Midbrain (tissue), 1 donor: Measurements from ENCODE around the gene PTPRT.

Source experiments
- DNase-seq: peaks from one replicate; lab custom pipeline; 2025; lab: John Stamatoyannopoulos, UW

Gene PTPRT

DNA sequence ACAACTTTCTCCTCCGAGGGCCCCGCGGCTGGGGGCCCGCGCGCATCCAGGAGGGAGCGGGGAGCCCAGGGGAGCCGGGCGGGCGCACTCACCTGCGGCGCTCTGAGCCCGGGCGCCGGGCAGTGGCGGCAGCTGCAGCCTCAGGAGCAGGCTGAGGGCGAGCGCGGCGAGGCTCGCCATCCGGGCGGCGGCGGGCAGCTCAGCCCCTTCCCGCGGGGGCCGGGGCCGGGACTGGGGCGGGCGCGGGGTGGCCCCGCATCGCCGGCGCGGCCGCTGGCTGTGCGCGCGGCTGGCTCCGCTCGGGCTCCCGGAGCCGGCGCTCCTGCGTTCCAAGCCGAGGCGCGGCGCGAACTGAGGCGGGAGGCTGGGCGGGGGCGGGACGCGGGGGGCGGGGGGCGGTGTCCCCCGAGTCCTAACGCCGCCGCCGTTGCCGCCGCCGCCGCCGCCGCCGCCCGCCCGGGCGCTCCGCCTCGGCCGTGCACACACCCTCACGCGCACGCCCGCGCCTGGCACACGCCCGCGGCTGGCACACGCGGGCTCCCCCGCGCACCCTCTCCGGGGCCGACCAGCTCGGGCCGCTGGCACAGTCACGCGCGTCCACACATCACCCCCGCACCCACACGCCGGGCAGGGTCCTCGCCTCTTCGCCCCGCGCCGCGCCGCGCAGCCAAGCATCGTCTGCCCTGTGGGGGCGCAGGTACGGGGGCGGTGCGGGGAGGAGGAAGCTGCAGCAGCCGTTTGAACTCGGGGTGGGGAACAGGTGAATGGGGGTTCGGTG is at the start of gene PTPRT:
PTPRT (minus strand) TSS at position 353 of the 778 bp plus-strand sequence; CDS start at position 180, 173 bp downstream.
- no peak for DNase-seq

DNA sequence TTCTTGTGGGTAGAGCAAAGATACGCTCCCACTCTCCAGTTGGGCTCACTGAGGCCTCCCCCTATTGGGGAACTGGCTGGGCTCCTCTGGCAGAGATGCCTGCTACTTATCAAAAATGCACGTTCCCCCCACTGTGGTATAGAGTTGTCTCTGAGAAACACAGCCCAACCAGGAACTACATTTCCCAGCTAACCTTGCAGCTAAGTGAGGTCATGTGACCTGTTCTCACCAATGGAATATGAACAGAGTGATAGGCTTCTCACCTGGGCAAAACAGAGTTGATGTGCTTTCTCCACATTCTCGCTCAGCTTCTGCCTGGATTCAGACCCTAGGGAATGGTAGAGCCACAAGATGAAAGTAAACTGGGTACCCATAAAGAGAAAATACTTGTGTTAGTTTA is 49.1 kb upstream of the PTPRT start:
- DNase-seq: no peak

DNA sequence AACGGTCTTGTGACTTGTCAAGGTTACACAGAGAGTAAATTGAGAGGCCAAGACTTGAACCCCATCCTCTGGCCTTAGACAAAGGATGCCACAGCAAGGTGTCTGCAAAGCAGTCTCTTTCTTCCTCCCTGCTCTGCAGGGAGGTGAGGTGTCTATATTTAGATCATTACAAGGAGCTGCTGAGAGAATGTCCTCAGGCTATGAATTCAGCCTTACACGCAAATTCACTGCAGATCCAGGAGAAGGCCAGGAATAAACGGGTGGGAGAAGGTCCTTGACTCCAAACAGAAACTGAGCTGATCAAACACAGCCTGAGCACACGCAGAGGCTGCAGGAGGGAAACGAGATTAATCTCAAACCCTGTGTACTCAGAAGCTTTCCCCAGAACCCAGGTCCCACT is 48.6 kb upstream of the PTPRT start:
- no peak for DNase-seq

DNA sequence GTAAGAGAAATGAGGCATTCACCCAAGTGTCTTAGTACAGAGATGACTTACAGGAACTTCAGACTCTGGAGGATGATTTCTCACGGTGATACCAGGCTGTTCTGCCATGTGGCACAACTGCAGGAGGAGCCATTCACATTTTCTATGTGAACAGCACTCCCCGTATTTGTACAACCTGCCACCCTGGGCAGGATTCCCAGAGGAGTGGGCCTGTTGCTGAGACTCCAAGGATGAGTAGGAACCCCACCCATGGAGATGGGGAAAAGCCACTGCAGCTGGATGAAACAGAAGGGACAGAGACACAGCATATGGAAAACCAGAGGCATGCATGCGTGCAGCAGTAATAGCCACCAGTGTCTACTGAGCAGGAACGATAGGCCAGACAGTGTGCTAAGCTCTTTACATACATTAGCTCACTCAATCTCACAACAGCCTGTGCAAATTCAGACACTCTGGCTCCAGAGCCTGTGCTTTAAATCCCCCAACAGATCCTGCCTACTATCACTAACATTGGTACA is 48.0 kb upstream of the PTPRT start:
- DNase-seq: no peak

DNA sequence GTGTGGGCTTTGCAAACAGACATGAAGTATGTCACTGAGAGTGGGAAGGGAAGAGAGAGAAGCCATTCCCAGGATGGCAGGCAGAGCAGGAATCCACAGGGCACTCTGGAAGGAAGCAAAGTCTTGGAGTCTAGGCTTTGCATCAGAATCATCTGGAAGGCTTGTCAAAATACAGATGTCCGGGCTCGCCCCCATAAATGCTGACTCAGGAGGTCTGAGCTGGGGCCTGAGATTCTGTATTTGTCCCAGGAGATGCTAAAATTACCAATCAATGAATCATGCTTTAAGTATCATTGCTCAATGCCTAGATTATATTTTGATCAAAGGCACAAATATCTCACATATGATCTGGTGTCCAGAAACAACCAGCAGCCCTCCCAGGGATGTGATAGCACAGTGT is 46.3 kb upstream of the PTPRT start:
- no peak for DNase-seq

DNA sequence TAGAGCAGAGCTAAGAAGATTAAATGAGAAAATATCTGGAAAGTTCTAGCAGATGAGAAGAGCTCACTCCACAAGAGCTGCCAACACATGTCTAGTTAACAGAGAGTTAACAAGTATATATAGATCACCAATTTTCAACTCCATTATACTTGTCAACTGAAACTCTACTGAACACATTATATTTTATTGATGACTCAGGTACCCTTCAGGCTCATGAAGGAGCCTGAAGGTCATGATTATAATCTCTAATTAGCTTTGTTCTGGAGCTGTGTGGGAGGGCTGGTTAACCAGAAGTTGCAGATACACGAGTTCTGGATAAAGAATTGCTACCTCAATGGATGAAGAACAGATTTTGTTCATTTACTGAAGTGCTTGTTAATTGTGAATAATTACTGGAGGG is 42.1 kb upstream of the PTPRT start:
- DNase-seq: no peak

DNA sequence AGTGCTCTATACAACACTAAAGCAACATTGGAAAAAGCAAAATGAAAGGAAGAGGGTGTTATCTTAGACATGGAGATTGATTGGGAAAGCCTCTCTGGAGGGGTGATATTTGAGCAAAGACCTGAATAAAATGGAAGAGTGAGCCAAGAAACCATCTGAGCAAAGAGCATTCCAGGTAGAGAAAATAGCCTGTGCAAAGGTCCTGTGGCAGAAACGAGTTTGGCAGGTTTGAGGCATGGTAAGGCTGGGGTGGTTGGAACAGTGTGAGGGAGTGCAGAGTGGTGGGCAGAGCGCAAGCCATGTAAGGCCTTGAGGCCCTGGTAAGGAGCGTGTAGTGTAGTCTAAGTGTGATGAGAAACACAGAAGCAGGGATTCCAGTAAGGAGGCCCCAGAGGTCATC is 40.0 kb upstream of the PTPRT start:
- no peak for DNase-seq

DNA sequence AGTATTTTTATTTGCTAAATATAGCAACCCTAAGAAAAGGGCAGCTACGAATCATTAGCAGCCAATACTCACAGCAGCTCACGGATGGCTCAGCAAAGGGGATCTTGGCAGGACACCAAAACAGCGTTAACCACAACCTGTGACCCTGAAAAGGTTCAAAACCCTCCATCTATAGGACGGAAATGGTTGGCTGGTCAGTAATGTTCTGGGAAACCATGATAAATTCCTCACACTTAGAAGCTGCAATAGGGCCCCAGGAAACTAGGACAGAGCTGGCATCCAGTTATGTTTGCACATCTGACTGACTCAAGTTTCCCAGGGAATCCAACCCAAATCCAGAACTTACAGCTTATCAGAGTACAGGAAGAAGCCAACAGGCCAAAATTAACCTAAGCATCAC is 30.9 kb upstream of the PTPRT start:
- no peak for DNase-seq

DNA sequence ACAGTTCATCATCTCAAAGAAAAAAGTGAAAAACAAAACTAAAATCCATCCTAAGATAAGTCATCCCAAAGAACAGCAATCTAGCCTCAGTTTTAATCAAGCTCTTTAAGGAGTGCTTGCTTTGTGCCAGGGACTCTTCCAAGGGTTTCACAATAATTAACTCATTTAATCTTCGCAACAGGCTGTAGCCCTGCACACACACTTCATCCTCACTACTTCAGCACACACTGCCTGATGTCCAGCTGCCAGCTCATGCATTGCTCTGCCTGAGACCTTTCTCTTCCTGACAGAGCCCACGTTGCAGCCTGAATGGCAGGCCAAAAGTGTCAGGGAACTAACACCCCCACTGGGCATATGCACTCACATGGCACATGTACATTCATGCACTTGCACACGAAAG is 21.2 kb upstream of the PTPRT start:
- no peak for DNase-seq

DNA sequence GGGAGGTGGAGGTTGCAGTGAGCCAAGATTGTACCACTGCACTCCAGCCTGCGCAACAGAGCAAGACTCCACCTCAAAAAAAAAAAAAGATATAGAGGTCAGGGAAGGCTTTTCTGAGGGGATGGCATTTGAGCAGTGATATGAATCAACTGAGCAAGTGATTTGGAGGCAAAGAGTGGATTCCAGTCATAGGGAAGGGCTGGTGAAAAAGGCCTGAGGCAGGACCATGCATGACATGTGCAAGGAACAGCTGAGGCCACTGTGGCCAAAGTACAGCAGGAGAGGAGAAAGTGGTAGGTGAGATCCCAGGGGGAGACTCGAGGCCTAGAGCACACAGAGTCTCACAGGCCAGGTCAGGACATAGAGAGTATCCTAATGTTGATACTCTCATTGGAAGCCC is 20.1 kb upstream of the PTPRT start:
- no peak for DNase-seq

DNA sequence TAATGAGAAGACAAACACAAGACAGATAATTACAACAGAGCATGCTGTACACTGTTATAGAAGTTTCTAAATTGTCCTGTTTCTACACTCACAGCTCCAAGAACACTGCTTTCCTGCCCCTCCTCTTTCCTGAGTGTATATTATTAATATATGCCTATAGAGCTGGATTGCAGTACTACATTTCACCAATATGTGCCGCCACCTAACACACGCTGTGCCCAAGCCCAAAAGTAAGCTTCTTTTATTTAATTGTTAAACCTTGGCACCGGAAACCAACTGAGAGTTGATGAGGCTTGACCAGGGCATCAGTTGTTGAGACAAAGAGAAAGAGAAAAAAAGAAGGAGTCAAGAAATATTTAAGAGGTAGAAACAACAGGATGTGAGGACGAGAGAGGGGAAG is 16.0 kb upstream of the PTPRT start:
- no peak for DNase-seq

DNA sequence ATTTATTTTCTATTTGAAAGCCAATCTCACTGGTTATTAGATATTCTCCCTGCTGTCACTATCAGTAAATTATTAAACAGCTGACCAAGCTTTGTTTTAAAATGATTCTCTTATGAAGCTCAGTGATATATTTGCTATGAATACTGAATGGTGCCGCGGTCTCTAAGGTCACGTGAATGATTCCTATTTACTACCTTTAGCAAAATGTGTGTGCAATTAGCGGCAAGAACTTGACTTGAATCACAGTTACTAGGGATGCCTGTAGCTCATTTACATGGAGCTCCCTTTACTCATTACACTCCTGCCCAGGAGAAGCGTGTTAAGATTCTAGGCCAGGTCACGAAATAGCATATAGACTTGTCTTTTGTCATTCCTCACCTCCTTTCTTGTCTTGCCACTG is 12.4 kb upstream of the PTPRT start:
- no peak for DNase-seq

DNA sequence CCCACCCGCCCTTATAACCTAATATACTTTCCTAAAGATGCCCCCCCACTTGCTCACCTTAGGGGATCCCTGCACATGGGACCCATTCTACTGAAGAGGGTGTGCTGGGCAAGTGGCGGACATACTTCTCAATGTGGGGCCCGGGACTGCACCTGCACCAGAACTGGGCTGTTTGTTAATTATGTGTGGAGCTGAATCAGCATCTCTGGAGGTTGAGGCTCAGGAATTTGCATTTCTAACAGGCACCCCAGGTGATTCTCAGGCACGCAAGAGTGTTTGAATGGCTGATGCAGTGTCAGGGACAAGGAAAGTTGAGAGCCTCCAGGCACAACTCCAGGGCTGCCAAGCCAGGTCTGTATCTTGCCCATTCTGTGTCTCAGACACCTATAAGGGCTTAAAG is 8.9 kb upstream of the PTPRT start:
- no peak for DNase-seq

DNA sequence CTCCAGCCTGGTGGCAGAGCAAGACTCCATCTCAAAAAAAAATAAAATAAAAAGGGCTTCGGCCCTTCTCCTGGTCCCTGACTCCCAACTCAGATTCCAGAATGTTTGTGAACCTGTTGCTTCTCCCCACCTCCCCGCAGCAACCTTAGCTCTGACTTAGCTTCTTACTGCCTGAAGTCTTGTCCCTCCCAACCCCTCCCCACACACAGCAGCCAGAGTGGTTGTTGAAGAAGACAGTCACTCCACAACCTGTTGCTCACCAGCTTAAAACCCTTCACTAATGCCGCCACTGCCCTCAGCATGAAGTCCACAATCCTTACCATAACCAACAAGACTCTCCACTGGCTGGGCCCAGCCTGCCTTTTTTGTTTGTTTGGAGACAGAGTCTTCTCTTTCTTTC is 6.5 kb upstream of the PTPRT start:
- DNase-seq: no peak

DNA sequence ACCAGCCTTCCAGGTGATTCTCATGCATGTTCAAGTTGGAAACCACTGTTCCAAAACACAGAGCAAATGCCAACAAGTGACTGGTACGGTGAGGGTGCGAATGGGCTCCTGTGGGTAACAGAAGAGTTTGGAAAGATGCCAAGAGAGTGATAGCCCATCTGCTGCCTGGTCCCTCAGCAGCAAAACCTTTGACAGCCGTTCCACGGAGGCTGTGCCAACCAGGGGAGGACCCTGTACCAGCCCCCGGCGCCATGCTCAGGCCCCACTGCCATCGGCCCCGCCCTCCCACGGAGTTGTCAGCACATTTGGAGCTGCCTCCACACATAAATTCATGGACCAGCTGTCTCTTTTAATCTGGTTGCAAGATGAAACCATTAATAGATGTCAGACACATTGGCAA is 4.4 kb upstream of the PTPRT start:
- no peak for DNase-seq

DNA sequence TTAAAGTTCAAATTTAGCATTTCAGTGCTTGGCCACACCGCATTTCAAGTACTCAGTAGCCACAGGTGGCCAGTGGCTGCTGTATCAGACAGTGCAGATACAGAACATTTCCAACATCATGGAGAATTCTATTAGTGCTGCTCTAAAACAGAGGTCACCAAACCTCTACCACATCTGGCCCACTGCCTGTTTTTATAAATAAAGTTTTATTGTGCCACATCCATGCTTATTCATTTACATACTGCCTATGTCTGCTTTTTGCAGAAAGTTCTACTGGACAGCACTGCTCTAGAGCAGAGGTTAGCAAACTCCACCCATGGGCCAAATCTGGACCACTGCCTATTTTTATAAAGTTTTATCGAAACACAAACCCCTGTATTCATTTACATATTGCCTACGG is 3.7 kb upstream of the PTPRT start:
- no peak for DNase-seq

DNA sequence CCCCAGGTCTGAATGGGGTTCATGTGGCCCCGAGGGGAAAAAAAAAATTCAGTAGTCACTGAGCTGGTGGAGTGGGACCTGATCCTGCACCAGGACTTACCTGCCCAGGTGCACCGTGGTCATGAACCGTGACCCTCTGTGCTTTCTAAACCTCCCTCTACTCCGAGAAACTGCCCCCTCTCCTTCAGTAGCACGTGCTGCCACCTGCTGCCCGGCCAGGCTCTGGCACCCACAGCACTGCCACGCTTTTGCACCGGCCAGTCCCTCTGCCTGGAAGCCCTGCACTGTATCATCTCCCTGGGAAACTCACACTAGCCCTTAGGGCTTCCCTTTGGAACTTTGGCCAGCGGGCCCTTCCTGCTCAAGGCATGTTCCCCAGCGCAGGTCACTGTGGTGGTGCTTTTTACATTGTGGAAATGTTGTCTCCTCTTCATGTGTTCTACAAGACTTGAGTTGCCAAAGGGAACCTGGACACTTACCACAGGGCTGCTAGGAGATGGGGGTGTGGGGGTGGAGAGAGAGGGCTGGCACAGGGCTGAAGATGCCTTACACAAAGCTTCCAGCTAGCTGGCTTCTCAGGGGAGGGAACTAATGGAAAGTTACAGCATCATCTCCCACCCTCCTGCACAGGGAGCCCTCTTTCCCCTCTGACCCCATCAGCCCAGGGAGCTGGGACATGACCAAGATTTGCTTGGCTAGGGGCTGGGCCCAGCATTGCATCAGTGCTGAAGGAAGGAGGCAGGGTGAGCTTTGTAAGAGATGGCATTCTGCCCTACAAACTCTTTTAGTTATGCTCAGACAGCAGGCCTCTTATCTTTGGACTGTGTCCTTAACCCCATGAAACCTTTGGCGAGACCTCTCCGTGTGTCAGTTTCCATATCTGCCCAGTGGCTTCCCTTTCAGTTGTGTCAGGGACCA is 2.5 kb upstream of the PTPRT start:
- DNase-seq: peak; percentile 15

DNA sequence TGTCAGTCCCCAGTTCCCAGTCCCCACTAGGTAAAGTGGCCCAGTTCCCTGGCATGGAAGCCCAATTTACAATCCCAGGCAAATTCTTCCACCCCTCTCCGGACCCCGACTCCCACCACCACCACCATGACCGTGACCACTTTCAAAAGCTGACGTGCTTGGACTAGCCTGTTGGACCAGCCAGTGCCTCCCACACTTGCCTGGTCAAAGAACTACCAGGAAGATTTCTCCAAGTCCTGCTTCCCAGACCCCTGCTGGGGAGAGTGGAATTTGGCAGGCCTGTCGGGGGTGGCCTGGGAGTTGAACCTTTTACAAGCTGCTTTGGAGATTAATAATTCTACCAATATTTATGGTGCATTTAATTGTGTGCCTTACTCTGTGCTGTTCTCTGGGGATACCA is 1.4 kb upstream of the PTPRT start:
- no peak for DNase-seq

DNA sequence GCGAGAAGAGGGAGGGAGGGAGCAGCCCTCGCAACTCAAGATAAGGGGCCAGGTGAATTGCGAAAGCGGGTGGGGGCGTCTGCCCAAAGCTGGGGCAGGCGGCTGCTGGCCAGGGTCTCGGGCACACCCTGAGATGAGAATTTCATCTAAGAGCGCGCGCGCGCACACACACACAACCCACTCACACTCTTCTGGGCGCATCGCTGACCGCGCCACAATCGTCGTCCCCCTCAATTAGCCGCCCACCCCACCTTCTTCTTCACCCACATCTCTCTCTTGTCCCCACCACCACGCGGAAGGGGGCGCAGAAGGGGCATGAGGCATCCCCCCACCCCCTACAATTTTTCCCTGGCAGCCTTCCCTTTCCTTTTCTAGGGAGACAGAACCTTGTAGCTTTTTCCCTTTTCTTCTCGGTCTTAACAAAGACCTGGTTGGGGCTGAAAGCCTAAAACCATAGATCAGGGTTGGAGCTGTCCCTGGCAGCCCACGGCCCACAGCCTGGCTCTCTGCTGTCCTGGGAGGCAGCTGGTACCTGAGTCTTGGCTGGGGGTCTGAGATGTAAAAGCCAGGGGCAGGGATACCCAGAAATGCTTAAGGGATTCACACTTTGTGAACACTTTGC is 737 bp upstream of the PTPRT start:
- DNase-seq: no peak

DNA sequence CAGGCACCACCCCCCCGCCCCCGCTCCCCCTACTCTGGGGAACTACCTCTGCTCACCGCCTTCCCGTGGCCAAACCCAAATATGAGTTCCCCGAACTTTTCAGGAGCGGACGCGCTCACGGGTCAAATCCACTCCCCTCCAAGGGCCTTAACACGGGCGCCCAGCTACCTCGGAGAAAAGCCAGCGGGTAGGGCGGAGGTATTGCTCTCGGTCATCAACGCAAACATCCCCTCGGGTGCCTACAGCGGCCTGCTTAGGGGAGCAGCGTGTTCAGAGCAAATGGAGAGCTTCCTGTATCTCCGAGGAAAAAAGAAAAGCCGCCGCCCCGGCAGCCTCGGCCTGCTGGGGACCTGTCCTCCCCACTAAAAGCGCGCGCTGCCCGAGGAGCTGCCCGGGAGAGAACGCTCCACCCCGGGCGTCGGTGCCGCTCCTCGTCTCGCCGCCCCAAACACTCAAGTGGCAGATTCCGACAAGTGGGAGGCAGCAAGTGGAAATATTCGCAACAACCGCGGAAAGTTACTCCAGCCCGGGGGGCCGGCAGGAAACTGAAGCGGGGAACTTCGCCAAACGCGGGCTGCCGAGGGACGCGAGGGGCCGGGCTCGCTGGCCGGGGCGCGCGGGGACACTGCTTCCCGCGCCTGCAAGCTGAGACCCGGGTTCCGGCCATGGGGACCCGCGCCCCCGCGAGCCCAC is 699 bp downstream of the PTPRT start:
- DNase-seq: no peak

DNA sequence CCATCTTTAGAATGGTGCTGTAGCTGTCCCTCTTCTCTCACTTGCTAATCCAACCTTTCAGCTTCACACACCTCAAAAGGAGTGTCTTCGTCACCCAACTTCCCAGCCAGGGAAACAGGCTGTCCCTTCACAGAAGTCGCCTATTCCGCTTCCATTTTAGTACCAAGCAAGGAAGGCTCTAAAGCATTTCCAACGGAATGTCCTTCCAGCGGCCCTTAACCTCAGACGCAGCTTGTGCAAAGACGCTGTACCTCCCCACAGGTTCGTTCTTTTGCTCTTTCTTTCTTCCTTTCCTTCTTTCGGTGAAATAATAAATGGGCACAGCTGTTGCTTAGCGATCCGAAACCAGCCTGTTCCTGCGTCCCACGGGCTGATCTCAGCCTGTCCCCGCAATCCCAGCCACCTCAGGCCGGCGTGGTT is 1.5 kb downstream of the PTPRT start:
- DNase-seq: no peak
